ENCODE data around the gene SAMMSON. TPM values are rescaled to one million over a fixed set of nuclear protein-coding genes. Genes with fewer than 3 reads are reported as not detected.

The SAMMSON gene
- polyA plus RNA-seq, 3 donors: not detected

DNA sequence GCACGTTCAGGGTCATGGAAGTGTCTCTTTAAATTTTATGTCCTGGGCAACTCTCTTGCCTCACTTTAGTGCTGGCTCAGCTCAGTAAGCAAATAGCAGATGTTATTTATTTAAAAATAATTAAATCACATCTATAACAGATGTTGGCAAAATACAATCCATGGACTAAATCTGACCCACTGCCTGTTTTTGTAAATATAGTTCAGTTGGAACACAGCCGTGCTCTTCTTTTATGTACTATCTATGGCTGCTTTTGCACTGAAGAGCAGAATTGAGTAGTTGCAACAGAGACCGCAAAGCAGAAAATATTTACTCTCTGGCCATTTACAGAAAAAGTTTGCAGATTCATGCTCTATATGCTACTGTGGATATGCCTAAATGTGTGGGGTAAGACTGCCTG, 79.2 kb downstream of the SAMMSON start:
- H3K27ac Mint-ChIP-seq: no peak overlapping the region
- Histone ChIP-seq H3K4me1 (ENCODE audit: control insufficient read depth in 1 of 2, insufficient read depth in 2 of 2, low read length in 2 of 2) (no peaks in the 10 kb centered on the region), H3K9me3 (replicated peaks in 1 of 2; ENCODE audit: control insufficient read depth in 1 of 2, insufficient read depth in 1 of 2, low read length in 2 of 2) (no peaks in the 10 kb centered on the region), H3K9ac (ENCODE audit: insufficient read depth, low read length, poor library complexity, severe bottlenecking) (no peak overlapping the region), H3K4me3 (replicated peaks in 1 of 3; ENCODE audit: low read depth in 2 of 3, low read length in 3 of 3) (no peak overlapping the region), H3K27ac (ENCODE audit: low read depth in 1 of 2, low read length in 2 of 2) (no peak overlapping the region), H3K4me2 (replicated peaks; ENCODE audit: extremely low read depth, low read length, poor library complexity, severe bottlenecking) (no peak overlapping the region), H3K36me3 (replicated peaks in 1 of 2; ENCODE audit: control insufficient read depth in 1 of 2, insufficient read depth in 2 of 2, low read length in 2 of 2) (no peaks in the 10 kb centered on the region), H3K27me3 (ENCODE audit: control insufficient read depth in 2 of 2, insufficient read depth in 2 of 2, low read length in 2 of 2) (peaks cover 8 to 20% of the 10 kb centered on the region in 2 donors), H2AFZ (ENCODE audit: insufficient read depth, low read depth, low read length, poor library complexity, severe bottlenecking) (no peak overlapping the region), H4K20me1 (ENCODE audit: insufficient read depth, low read length) (no peaks in the 10 kb centered on the region), H3K79me2 (ENCODE audit: insufficient read depth, low read length) (no peaks in the 10 kb centered on the region)
- no peak for DNase-seq
- intact Hi-C loops (cut with micrococcal nuclease): no loop called here
- H3K9me3 Mint-ChIP-seq: peaks cover 0 to 2% (median 1%) of the 10 kb centered on the region in 7 donors
- no peaks in the 10 kb centered on the region for H3K36me3 Mint-ChIP-seq
- no peak overlapping the region for H3K4me3 Mint-ChIP-seq
- peaks cover 8 to 37% (median 12%) of the 10 kb centered on the region in 3 donors for H3K27me3 Mint-ChIP-seq (ENCODE audit: low read depth in 3 of 3)
- TF ChIP-seq CTCF (IDR thresholded peaks at IDR 0.05): no peak
- no peaks in the 10 kb centered on the region for H3K4me1 Mint-ChIP-seq
- WGBS (ENCODE audit: insufficient coverage): 100% methylated on average over 2 of the region's 3 CpGs

GRCh38 chr3:70085613-70086012, 86.1 kb downstream of the SAMMSON start:
- no peak overlapping the region for H3K27ac Mint-ChIP-seq
- no peak overlapping the region for H3K9ac ChIP-seq (ENCODE audit: insufficient read depth, low read length, poor library complexity, severe bottlenecking)
- no peak for TF ChIP-seq CTCF (IDR thresholded peaks at IDR 0.05)
- H4K20me1 ChIP-seq (ENCODE audit: insufficient read depth, low read length): no peaks in the 10 kb centered on the region
- no peaks in the 10 kb centered on the region for H3K36me3 Mint-ChIP-seq
- peaks cover 0 to 2% of the 10 kb centered on the region in 2 donors for H3K27me3 ChIP-seq (ENCODE audit: control insufficient read depth in 2 of 2, insufficient read depth in 2 of 2, low read length in 2 of 2)
- peaks cover 0 to 5% of the 10 kb centered on the region in 2 donors for H3K4me1 ChIP-seq (ENCODE audit: control insufficient read depth in 1 of 2, insufficient read depth in 2 of 2, low read length in 2 of 2)
- peaks cover 10% of the 10 kb centered on the region for H3K4me1 Mint-ChIP-seq
- H3K79me2 ChIP-seq (ENCODE audit: insufficient read depth, low read length): no peaks in the 10 kb centered on the region
- intact Hi-C loops (cut with micrococcal nuclease): no loop called here
- DNase-seq: peak in 2 of 3 donors; percentile 3 to 10
- H3K4me3 ChIP-seq (replicated peaks in 1 of 3; ENCODE audit: low read depth in 2 of 3, low read length in 3 of 3): no peak overlapping the region
- peaks cover 0 to 1% (median 0%) of the 10 kb centered on the region in 7 donors for H3K9me3 Mint-ChIP-seq
- peaks cover 0 to 8% (median 4%) of the 10 kb centered on the region in 3 donors for H3K27me3 Mint-ChIP-seq (ENCODE audit: low read depth in 3 of 3)
- no peak overlapping the region for H3K4me2 ChIP-seq (replicated peaks; ENCODE audit: extremely low read depth, low read length, poor library complexity, severe bottlenecking)
- H3K27ac ChIP-seq (ENCODE audit: low read depth in 1 of 2, low read length in 2 of 2): no peak overlapping the region
- no peaks in the 10 kb centered on the region for H3K9me3 ChIP-seq (replicated peaks in 1 of 2; ENCODE audit: control insufficient read depth in 1 of 2, insufficient read depth in 1 of 2, low read length in 2 of 2)
- no peak overlapping the region for H2AFZ ChIP-seq (ENCODE audit: insufficient read depth, low read depth, low read length, poor library complexity, severe bottlenecking)
- H3K36me3 ChIP-seq (replicated peaks in 1 of 2; ENCODE audit: control insufficient read depth in 1 of 2, insufficient read depth in 2 of 2, low read length in 2 of 2): no peaks in the 10 kb centered on the region
- no peak overlapping the region for H3K4me3 Mint-ChIP-seq
